Stimulated activated CD8-positive, alpha-beta memory T cell treated with anti-CD3 and anti-CD28 coated beads, Interleukin-7, amount 100 ng/mL, for 24 hours (primary cell): ENCODE data around the gene HS1BP3.

Experiments
- DNase-seq: peaks from one replicate; pipeline ENCODE4 v3.0.0-alpha.2; 2020; ENCODE audit warnings: low read depth

The HS1BP3 gene

GRCh38 chr2:20629581-20630171 is 21.2 kb downstream of the HS1BP3 start:
- DNase-seq = no peak

DNA sequence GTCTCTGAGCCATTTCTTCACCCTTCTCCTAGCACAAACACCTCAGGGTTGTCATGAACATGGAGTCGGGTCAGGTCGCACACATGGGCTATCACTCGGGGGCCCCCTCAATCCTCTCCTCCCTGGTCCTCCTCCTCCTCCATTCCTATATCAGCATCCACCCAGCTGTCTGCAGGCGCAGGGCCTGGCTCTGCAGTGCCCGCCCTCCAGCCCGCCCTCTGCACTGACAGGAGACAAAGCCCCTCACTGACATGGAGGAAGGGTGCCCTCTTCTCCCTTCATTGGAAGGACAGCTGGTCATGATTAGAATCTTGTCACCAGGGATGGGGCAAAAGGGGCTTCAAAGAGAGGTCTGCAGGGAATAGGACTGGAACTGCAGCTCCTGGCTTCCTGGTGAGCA is 21.7 kb downstream of the HS1BP3 start:
- no peak for DNase-seq

DNA sequence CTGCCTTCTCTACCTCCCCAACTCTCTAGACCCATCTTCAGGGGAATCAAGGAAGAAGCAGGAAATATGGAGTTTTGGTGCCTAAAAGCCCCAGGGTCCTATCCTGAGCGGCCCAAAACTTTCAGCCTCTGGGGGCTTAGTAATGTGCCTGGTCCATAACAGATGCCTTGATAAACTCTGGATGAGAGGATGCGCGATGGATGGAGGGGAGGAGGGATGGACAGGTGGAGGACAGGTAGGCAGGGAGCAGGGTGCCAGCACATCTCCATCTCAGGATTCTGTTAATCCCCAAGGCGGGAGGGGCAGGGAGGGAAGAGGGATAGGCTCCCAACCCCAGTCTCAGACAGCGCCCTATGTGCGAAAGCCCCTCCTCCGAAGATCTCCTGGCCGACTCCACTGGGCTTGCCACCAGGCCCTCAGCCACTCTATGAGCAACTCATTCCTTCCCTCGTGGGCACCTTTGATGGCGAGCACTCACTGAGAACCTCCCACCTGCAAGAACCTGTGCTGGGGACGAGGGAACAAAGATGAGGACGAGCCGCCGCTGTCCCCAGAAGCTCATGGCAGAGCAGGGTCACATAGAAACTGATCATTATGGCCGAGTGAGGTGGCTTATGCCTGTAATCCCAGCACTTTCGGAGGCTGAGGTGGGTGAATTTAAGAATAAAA is 23.1 kb downstream of the HS1BP3 start:
- DNase-seq = no peak

DNA sequence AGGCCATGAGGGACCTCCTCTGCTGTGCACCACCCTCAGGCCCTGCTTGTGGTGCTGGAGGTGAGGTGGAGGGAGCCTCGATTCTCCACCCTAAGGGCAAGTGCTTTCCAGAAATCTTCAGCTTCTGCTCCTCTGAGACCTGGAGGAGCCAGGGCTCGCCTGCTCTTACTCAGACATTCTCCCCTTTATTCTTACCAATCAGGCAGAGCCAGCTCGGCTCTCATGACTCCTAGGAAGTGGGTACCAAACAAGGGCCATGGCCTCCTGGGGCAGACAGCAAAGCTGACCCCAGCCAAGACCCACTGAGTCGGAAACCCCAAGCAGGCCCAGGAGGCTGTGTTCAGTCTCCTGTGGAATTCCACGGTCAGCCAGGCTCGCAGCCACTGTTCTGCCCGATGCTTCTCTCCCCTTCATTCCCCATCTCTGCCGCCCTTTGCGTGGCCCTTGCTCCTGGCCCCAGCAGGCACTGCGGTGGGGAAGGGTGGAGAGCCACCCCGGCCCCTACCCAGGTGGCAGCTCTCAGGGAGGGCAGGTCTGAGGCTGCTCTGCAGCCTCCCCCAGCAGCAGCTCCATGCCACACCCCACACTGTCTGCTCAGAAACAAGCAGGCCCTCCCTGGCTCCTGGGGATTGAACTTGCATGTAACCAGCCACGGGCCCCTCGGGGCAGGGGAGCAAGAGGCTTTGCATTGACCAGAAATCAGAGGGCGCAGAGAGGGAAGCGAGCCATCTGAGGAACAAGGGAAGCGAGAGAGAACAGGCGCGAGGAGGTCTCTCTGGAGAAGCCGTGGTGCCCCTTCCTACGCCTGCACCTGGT is 24.0 kb downstream of the HS1BP3 start:
- DNase-seq = no peak

DNA sequence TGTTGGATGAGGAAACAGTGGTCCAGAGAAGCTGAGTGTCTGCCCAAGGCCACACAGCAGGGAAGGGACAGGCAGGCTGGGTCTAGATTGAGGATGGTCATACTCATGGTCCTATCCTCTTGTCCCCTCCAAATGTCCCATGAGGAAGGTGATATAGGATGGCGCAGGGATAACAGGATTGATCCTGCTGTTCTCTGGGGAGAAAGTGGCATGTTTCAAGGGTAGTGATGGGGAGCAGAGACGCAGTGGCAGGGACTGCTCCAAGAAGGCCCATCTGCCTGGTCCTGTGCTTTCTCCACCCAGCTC is 24.6 kb downstream of the HS1BP3 start:
- DNase-seq = no peak

GRCh38 chr2:20625491-20626391 is 25.2 kb downstream of the HS1BP3 start:
- no peak for DNase-seq

DNA sequence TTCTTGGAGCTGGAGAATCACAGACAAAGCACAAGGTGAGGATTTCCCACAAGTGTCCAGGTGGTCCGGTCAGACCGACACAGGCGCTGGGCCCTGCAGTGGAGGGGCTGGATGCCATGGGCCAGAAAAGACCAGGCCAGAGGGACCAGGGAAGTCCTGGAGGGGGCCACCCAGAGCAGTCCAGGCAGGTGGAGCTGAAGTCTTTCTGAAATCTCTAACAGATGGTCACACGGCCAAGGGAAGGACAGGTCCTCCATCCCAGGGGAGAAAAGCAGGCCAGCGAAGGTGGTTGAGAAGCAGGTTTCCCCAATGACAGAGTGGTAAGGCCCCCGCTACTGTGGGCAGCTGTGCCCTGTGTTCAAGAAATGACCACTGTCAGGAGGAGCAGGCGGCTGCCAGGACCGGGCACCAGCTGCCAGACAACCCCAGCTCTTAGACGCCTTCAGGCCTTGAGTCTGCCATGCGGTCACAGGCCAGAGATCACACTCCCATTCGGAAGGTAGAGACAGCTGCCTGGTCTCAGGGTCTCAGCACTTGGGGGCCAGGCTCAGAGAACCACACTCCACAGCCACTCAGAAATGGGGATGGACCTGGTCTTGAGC is 25.9 kb downstream of the HS1BP3 start:
- no peak for DNase-seq

GRCh38 chr2:20624156-20624883 is 26.6 kb downstream of the HS1BP3 start:
- no peak for DNase-seq

GRCh38 chr2:20623741-20624155 is 27.1 kb downstream of the HS1BP3 start:
- no peak for DNase-seq

- DNase-seq = no peak
Observed at GRCh38 chr2:20623241-20623640, 27.7 kb downstream of the HS1BP3 start.

- DNase-seq = no peak
Observed at GRCh38 chr2:20622731-20623130, 28.2 kb downstream of the HS1BP3 start.

GRCh38 chr2:20622296-20622686 is 28.6 kb downstream of the HS1BP3 start:
- DNase-seq = no peak

DNA sequence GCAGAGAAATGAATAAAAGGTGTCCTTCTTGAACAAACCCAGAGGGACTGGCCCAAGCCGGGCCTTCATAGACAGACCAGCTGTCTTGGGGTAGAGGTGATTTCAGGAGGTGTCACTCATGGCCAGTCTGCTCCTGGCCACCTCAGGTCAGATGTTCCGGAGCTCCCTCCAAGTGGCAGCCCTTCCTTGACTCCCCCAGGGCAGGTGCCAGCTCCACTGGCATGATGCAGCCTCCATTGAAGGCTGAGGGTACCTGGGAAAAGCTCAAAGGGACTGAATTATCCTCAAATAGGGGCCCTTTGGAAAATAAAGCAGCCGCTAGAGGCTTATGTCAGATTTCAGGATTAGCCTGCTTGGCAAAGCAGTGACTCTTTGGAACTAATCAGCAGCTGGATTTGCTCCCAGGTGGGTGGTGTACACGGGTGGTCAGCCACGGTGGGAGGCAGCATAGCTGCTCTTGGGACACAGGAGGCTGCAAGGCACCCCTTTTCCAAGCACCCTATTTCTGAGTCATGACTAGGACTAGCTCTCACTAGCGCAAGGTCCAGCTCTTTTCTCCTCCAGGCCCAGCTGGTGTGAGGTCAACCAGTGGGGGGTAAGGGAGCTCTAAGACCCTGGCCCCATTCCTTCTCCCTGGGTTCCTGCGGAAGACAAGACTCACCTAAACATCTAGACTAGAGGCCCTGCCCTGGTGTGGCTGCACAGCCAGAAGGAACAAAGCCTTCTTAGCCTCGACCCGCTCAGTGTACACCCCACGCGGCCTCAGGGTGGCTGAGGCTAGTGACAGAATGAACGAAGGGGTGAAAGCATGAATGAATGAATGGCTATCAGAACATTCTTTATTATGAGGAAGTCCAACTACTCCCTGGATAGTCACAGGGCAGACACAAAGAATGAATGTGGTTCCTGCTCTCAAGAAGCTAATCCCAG is 29.3 kb downstream of the HS1BP3 start:
- DNase-seq = no peak

DNA sequence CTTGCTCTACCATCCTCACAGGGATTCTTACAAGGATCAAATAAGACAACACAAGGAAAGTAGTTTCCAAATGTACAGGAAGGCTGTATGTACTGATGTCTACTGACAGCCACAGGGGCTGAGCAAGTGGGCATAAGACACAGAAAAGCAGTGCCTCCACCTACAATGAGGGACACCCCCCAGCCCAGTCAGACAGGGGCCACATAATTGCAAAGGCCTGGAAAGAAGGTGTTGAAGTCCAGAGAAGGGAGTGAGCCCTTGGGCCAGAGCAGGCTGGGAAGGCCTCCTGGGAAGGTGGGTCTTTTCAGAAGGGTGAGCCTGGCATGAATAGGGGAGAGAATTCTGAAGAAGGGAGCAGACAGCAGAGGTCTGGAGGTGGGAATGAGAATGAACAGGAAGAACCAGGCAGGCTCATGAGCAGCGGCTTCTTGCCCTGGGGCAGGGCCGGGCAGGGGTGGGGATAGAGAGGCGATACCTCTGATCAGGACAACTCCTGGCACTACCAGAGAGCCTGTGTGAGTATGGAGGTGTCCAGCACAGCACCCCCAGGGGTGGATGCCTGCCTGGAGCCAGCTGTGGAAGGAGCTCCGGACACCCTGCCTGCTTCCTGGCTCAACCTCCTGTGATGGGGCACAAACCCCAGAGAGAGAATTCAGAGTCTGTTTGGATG is 30.1 kb downstream of the HS1BP3 start:
- no peak for DNase-seq

DNA sequence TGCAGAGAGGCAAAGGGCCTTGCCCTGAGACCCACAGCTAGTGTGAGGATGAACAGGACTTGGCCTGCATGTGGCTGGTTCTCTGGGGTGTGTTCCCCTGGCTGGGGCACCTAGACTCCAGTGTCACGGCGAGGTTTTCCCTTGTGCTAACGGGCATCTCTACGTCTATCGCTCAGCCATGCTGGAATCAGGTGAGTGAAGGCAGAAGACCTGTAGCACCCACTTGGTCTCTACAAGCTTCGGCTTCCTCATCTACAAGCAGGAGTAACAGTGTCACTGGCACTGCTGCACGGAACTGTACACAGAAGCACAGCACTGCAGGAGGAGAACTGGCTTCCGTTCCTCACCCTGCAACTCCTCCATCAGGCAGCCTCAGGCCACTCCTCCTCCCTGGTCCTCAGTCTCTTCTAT is 30.6 kb downstream of the HS1BP3 start:
- no peak for DNase-seq

GRCh38 chr2:20619624-20620024 is 31.3 kb downstream of the HS1BP3 start:
- no peak for DNase-seq

DNA sequence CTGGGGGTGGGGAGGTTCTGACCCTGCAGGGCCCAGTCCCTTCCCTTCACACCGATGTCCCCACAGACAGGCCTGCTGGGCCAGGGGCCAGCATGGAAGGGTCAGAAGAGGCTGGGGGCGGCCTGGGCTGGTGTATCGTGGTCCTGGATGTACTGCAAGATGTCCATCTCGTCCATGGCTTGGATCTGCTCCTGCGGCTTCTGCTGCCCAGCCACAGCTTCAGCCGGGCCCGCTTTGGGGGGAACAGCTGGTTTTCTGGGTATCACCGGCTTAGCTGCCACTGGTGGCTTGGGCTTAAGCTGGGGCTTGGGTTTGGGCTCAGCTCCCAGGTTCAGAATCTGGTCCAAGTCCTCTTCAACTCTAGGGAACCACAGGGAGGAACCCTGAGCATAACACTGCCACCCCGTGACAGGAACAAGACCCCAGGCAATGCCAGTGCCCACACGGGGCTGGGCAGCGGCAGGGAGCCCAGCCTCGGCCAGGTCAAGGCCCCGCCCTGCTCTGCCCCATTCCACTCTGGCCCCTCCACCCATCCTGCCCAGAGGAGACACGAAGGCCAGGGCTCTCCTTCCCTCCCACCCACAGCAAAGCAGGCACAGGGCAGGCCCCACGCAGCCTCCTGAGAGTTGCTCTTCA is 31.9 kb downstream of the HS1BP3 start:
- no peak for DNase-seq

GRCh38 chr2:20618468-20618885 is 32.4 kb downstream of the HS1BP3 start:
- DNase-seq = no peak

GRCh38 chr2:20617892-20618467 is 32.9 kb downstream of the HS1BP3 start:
- DNase-seq = no peak
